ENCODE data around the gene TOR1B.

GRCh38 chr9:129781981-129782380 lies 21.0 kb upstream of the TOR1B start:
- no peak for TF ChIP-seq CTCF (conservative IDR thresholded peaks at IDR 0.05; ENCODE audit: low read depth, low read length)
- TF ChIP-seq RFX5 (IDR thresholded peaks at IDR 0.05; ENCODE audit: low read depth, low read length), result no peak
- no peak for TF ChIP-seq CHD1 (IDR thresholded peaks at IDR 0.05; ENCODE audit: low read depth, low read length)
- no peak for TF ChIP-seq POLR2A (IDR thresholded peaks at IDR 0.05; ENCODE audit: low read depth, low read length)
- TF ChIP-seq BHLHE40 (IDR thresholded peaks at IDR 0.05; ENCODE audit: low read depth, low read length), result no peak
- no peak for TF ChIP-seq SMC3 (IDR thresholded peaks at IDR 0.05; ENCODE audit: low read depth, low read length)
- no peak for TF ChIP-seq ELK1 (IDR thresholded peaks at IDR 0.05; ENCODE audit: borderline replicate concordance, low read depth, low read length)
- no peak for TF ChIP-seq CEBPB (IDR thresholded peaks at IDR 0.05; ENCODE audit: low read depth, low read length)

Measured in IMR-90 (cell line).